ENCODE results near the gene UBAP1L. TPM values are rescaled to one million over a fixed set of nuclear protein-coding genes. Genes with fewer than 3 reads are reported as not detected.

Gene UBAP1L
- total and polyA plus RNA-seq, 2 of the 4 experiments (the other 2 are of a cell fraction) = 0.36 to 1.1 TPM

GRCh38 chr15:65076486-65077290 is 38.3 kb downstream of the UBAP1L start, which contains the start of gene KBTBD13:
Gene KBTBD13, plus strand, starts transcription at chr15:65076746. Its CDS starts 70 bp downstream, at chr15:65076816.
- no peaks in the 10 kb centered on the region for H4K20me1 ChIP-seq (ENCODE audit: insufficient read depth, low read length)
- dilution Hi-C loops (cut with HindIII; ENCODE audit: low sequenced_read_pairs, unreplicated experiment) = no loop called here
- H3K9ac ChIP-seq (ENCODE audit: low read depth, low read length) = no peak within 1 kb of the TSS
- H4K8ac ChIP-seq (ENCODE audit: low read depth in 2 of 2, low read length in 2 of 2) = no peak within 1 kb of the TSS
- no peak within 1 kb of the TSS for H3K4me2 ChIP-seq (ENCODE audit: low read depth, low read length)
- H3K4ac ChIP-seq (ENCODE audit: low read depth, low read length) = no peak within 1 kb of the TSS
- H3K27ac ChIP-seq (ENCODE audit: insufficient read depth, low read length) = no peak within 1 kb of the TSS
- no peak within 1 kb of the TSS for H2BK120ac ChIP-seq (ENCODE audit: low read depth, low read length)
- no peak within 1 kb of the TSS for H2BK15ac ChIP-seq (ENCODE audit: low read depth, low read length)
- TF ChIP-seq MAZ (IDR thresholded peaks at IDR 0.05; ENCODE audit: borderline replicate concordance, low read depth, low read length) = no peak
- no peak for TF ChIP-seq POLR2A (IDR thresholded peaks at IDR 0.05; ENCODE audit: low read depth, low read length)
- TF ChIP-seq RFX5 (IDR thresholded peaks at IDR 0.05; ENCODE audit: low read depth, low read length) = no peak
- no peak for TF ChIP-seq ELK1 (IDR thresholded peaks at IDR 0.05; ENCODE audit: borderline replicate concordance, low read depth, low read length)
- no peak for TF ChIP-seq CTCF (conservative IDR thresholded peaks at IDR 0.05; ENCODE audit: low read depth, low read length)
- TF ChIP-seq SMC3 (IDR thresholded peaks at IDR 0.05; ENCODE audit: low read depth, low read length) = no peak
- no peak for TF ChIP-seq NFE2L2 (IDR thresholded peaks at IDR 0.05; ENCODE audit: low read depth, low read length)
- no peak for TF ChIP-seq RCOR1 (IDR thresholded peaks at IDR 0.05; ENCODE audit: insufficient replicate concordance, low read length)
- no peak for TF ChIP-seq USF2 (IDR thresholded peaks at IDR 0.05; ENCODE audit: low read depth, low read length)
- no peak for TF ChIP-seq RAD21 (IDR thresholded peaks at IDR 0.05; ENCODE audit: low read length)
- TF ChIP-seq CHD1 (IDR thresholded peaks at IDR 0.05; ENCODE audit: low read depth, low read length) = no peak
- no peak for TF ChIP-seq CEBPB (IDR thresholded peaks at IDR 0.05; ENCODE audit: low read depth, low read length)
- TF ChIP-seq FOS (IDR thresholded peaks at IDR 0.05; ENCODE audit: low read depth, low read length) = no peak
- no peak within 1 kb of the TSS for H3K23ac ChIP-seq (ENCODE audit: low read depth, low read length)
- no peak within 1 kb of the TSS for H2AK5ac ChIP-seq (ENCODE audit: low read depth, low read length)
- DNase-seq (no peak), ATAC-seq (ENCODE audit: low read depth) (no peak)
- H4K91ac ChIP-seq (ENCODE audit: insufficient read depth, low read depth, low read length) = no peak within 1 kb of the TSS
- no peak within 1 kb of the TSS for H3K14ac ChIP-seq (replicated peaks; ENCODE audit: low read depth, low read length)
- H3K27me3 ChIP-seq (ENCODE audit: control insufficient read depth, insufficient read depth, low read length) = peaks cover 27% of the 10 kb centered on the region
- no peaks in the 10 kb centered on the region for H3K9me3 ChIP-seq (ENCODE audit: control insufficient read depth, insufficient read depth, low read length)
- CTCF ChIA-PET = no interaction called here
- POLR2A ChIA-PET (ENCODE audit: unreplicated experiment) = no interaction called here
- no peak within 1 kb of the TSS for H3K4me3 ChIP-seq (ENCODE audit: insufficient read depth, low read depth, low read length)
- no peaks in the 10 kb centered on the region for H3K79me1 ChIP-seq (ENCODE audit: low read depth in 1 of 2, low read length in 2 of 2)
- no peak within 1 kb of the TSS for H3K56ac ChIP-seq (ENCODE audit: extremely low read depth, insufficient read depth, low read length)
- no peaks in the 10 kb centered on the region for H3K36me3 ChIP-seq (ENCODE audit: control insufficient read depth, insufficient read depth, low read length)
- H2BK5ac ChIP-seq (ENCODE audit: low read depth, low read length, poor library complexity, severe bottlenecking) = no peak within 1 kb of the TSS
- intact Hi-C loops (cut with micrococcal nuclease) = no loop called here
- H3K9me1 ChIP-seq (ENCODE audit: insufficient read depth, low read length) = peaks cover 11% of the 10 kb centered on the region; the same call in 1 of the 2 replicates
- no peak within 1 kb of the TSS for H2BK20ac ChIP-seq (ENCODE audit: low read depth, low read length)
- H3K4me1 ChIP-seq (ENCODE audit: control insufficient read depth, insufficient read depth, low read length) = peaks cover 7% of the 10 kb centered on the region
- in situ Hi-C loops (cut with MboI; ENCODE audit: low sequenced_read_pairs) = no loop called here
- H2AFZ ChIP-seq (replicated peaks; ENCODE audit: low read length, poor library complexity) = no peak within 1 kb of the TSS
- no peak within 1 kb of the TSS for H4K5ac ChIP-seq (ENCODE audit: low read depth, low read length)
- H3K18ac ChIP-seq (ENCODE audit: low read depth, low read length) = no peak within 1 kb of the TSS
- WGBS, 2 experiments (ENCODE audit: extremely low coverage in 2 of 2, insufficient read length in 1 of 2) = 92% methylated on average over 51 of the region's 73 CpGs; no CpG with 5 or more reads in 1 of the 2 experiments
- BruUV-seq (replicated peaks) = no TSS peak
- no peak within 1 kb of the TSS for H2AK9ac ChIP-seq (replicated peaks; ENCODE audit: low read depth, low read length, poor library complexity)
